Heart left ventricle (tissue), 16 donors: ENCODE results near the gene ASCC1. TPM values are rescaled to one million over a fixed set of nuclear protein-coding genes. Genes with fewer than 3 reads are reported as not detected.
"Not testable (repeated sequence)": the region's sequence is repeated elsewhere in the genome, so short reads cannot be mapped to it uniquely, and the experiment has no call there.

Experiments
- ATAC-seq, 4 donors: fragments of 200-7000 bp; cut with Tn5 transposase; one replicate each; pipeline ENCODE4 v1.9.1; 2020 to 2022; ENCODE audit warnings: moderate library complexity in 4 of 4, mild to moderate bottlenecking in 3 of 4, moderate number of reproducible peaks in 1 of 4
- DNase-seq, 5 donors: peaks; one replicate each; pipeline ENCODE4 v3.0.0-alpha.2; 2020
- H3K27ac ChIP-seq, 12 donors: fragments of 200-600 bp; sonication (generic) in 4 of 12; one replicate each; pipeline versions ENCODE4 v1.5.0 to v1.8.0; 2016 to 2022; ENCODE audit warnings: mild to moderate bottlenecking in 2 of 12
- H3K27me3 ChIP-seq, 9 donors: fragments of 200-600 bp; sonication (generic) in 2 of 9; one replicate each; pipeline versions ENCODE4 v1.5.1 to v1.8.0; 2016 to 2022; ENCODE audit warnings: mild to moderate bottlenecking in 3 of 9
- H3K36me3 ChIP-seq, 9 donors: fragments of 200-600 bp; sonication (generic) in 2 of 9; one replicate each; pipeline versions ENCODE4 v1.5.0 to v1.8.0; 2018 to 2022; ENCODE audit warnings: mild to moderate bottlenecking in 2 of 9
- H3K4me1 ChIP-seq, 12 donors: fragments of 200-600 bp; sonication (generic) in 4 of 12; one replicate each; pipeline versions ENCODE4 v1.5.0 to v1.8.0; 2016 to 2022; ENCODE audit warnings: mild to moderate bottlenecking in 3 of 12
- H3K4me3 ChIP-seq, 12 donors: fragments of 200-600 bp; sonication (generic) in 4 of 12; one replicate each; pipeline versions ENCODE4 v1.5.0 to v1.8.0; 2017 to 2022; ENCODE audit warnings: mild to moderate bottlenecking in 9 of 12, moderate library complexity in 4 of 12
- H3K9me3 ChIP-seq, 12 donors: fragments of 200-600 bp; sonication (generic) in 4 of 12; one replicate each; pipeline versions ENCODE4 v1.5.0 to v1.8.0; 2016 to 2022; ENCODE audit warnings: mild to moderate bottlenecking in 1 of 12
- CTCF ChIP-seq, 12 donors: fragments of 200-600 bp; sonication (generic) in 4 of 12; IDR thresholded peaks; one replicate each; pipeline versions ENCODE4 v1.5.0 to v1.8.0; 2018 to 2022; ENCODE audit warnings: antibody characterized with exemption in 12 of 12, mild to moderate bottlenecking in 5 of 12
- POLR2A ChIP-seq, 2 donors: fragments of 450-650 bp; IDR thresholded peaks; one replicate each; pipeline ENCODE4 v1.6.1; 2017; ENCODE audit warnings: antibody characterized with exemption in 2 of 2, mild to moderate bottlenecking in 2 of 2, moderate library complexity in 2 of 2
- WGBS, 4 donors: extraction: QIAGEN DNeasy Blood & Tissue Kit in 2 of 4; methylation state at CpG; one replicate each; pipeline versions ENCODE4 v1.1.5 to v1.1.7; 2013 to 2018; 5-methylcytosine and 5-hydroxymethylcytosine counted together
- intact Hi-C, 10 donors: fragments of 100-400 bp; cut with DNase I; formaldehyde crosslinking; loops; one replicate each; pipeline versions ENCODE4 v1.11.1 to v1.14.2; 2022
- polyA plus RNA-seq, 2 donors: library from polyadenylated mRNA; stranded (reverse); fragments of 200-250 nt; gene quantifications; one replicate each; pipeline ENCODE4 v1.2.3, GENCODE V29; 2013
- total RNA-seq, 9 donors: library from RNA; depleted of rRNA in 2 of 9; stranded (reverse); fragments of >200 nt in 2 of 9; fragmentation: NEBNext Ultra II Directional in 3 of 9; extraction: Animal tissue kit (Norgen Biotek cat#: 25700) in 3 of 9; gene quantifications; one replicate each; pipeline versions ENCODE4 v1.1.0 to v1.2.4, GENCODE V29; 2016 to 2023
- donor health status: ischemic (EF 13 %, LVEDD 7.1; RV severe dilation, severe dysfunction).
- donor health status: healthy with polysubstance abuse.
- donor health status: DM: no; HTN: yes; CAD: no.
- donor health status: DM: no; HTN: no; CAD: no.
- donor health status: ischemic (EF 25% LVEDD 6.9; RV normal size, moderate dysfunction).
- donor health status: ischemic (EF 25% LVEDD 5.7; RV mildly dilated, moderate dysfunction).
- donor health status: healthy.
- donor health status: DM: yes; HTN: yes; CAD: no.
- donor health status: ischemic (EF 35%, LVEDD 5.7; RV mildly dilated, moderate dysfunction).
- donor health status: nonischemic (EF 11% LVEDD 7.7; RV severe dilation, severe dysfunction).
- donor health status: DM: yes; HTN: yes; CAD: no.
- donor health status: PGD.
- donor health status: ischemic (EF 29% LVEDD 5.4; RV normal size, mild dysfunction).
- donor health status: nonischemic (EF 23%, LVEDD 6.1; RV moderate dilation, normal function).

ASCC1 gene
- total and polyA plus RNA-seq, 11 donors = 12.0 to 49.6 (median 35.3) TPM

- H3K36me3 ChIP-seq = peaks cover 0 to 8% (median 0%) of the 10 kb centered on the region in 9 donors
- intact Hi-C loops = no loop called here
- TF ChIP-seq POLR2A (IDR thresholded peaks at IDR 0.05) (no peak), CTCF (IDR thresholded peaks at IDR 0.05) (no peak)
- H3K27ac ChIP-seq = no peak overlapping the region
- DNase-seq (no peak), ATAC-seq (no peak)
- no peaks in the 10 kb centered on the region for H3K9me3 ChIP-seq
- H3K27me3 ChIP-seq = no peaks in the 10 kb centered on the region
- H3K4me1 ChIP-seq = peaks cover 0 to 11% (median 0%) of the 10 kb centered on the region in 12 donors
- no peak overlapping the region for H3K4me3 ChIP-seq
Observed at GRCh38 chr10:72140174-72140573, 75.9 kb downstream of the ASCC1 start.

DNA sequence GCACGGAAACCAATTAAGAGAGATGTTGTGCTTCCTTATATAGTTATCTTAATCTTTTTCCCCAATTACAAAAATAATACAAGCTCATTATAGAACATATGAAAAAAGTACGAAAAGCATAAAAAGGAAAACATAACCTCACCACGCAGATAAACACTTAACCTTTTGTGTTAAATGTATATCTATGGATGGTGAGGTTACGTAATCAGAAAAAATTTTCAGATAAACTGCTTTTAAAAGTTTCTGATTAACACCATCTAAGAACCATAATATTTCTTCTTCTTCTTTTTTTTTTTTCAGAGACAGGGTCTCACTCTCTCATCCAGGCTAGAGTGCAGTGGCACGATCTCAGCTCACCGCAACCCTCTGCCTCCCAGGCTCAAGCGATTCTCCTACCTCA lies 78.5 kb downstream of the ASCC1 start:
- peaks cover 0 to 8% (median 3%) of the 10 kb centered on the region in 9 donors for H3K36me3 ChIP-seq
- H3K4me1 ChIP-seq = peaks cover 0 to 12% (median 1%) of the 10 kb centered on the region in 12 donors
- H3K4me3 ChIP-seq = no peak overlapping the region
- no peak overlapping the region for H3K27ac ChIP-seq
- TF ChIP-seq CTCF (IDR thresholded peaks at IDR 0.05) (no peak), POLR2A (IDR thresholded peaks at IDR 0.05) (no peak)
- intact Hi-C loops = loop anchor here in 2 of 10 donors (10.0 kb wide), 3 partner anchors 67 to 197 kb away; partner anchors contain the start of genes ANAPC16 (in 1 of the 2) and ASCC1 (in 1 of the 2)
- WGBS, 4 donors = 95 to 98% (median 97%) methylated on average over 7 of the region's 7 CpGs
- no peak for DNase-seq
- ATAC-seq = no peak
- H3K9me3 ChIP-seq = no peaks in the 10 kb centered on the region
- H3K27me3 ChIP-seq = no peaks in the 10 kb centered on the region

DNA sequence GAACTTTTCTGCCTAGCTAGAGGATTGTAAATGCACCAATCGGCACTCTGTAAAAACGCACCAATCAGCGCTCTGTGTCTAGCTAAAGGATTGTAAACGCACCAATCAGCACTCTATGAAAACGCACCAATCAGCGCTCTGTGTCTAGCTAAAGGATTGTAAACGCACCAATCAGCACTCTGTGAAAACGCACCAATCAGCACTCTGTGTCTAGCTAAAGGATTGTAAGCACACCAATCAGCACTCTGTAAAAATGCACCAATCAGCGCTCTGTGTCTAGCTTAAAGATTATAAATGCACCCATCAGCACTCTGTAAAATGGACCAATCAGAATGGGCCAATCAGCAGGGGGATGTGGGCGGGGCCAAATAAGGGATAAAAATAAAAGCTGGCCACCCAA lies 79.9 kb downstream of the ASCC1 start:
- Histone ChIP-seq H3K36me3 (peaks cover 0 to 15% (median 6%) of the 10 kb centered on the region in 9 donors), H3K4me1 (peaks cover 0 to 19% (median 3%) of the 10 kb centered on the region in 12 donors)
- 96 to 99% (median 96%) methylated on average over 10 of the region's 10 CpGs for WGBS, 4 donors
- not testable (repeated sequence) for DNase-seq, H3K27me3 ChIP-seq, ATAC-seq, H3K4me3 ChIP-seq, H3K27ac ChIP-seq, H3K9me3 ChIP-seq
- intact Hi-C loops = loop anchor here in 2 of 10 donors (10.0 kb wide), 3 partner anchors 69 to 199 kb away; partner anchors contain the start of genes ANAPC16 (in 1 of the 2) and ASCC1 (in 1 of the 2)

- H3K4me3 ChIP-seq = no peak overlapping the region
- peaks cover 0 to 15% (median 6%) of the 10 kb centered on the region in 9 donors for H3K36me3 ChIP-seq
- no peaks in the 10 kb centered on the region for H3K9me3 ChIP-seq
- ATAC-seq (no peak), DNase-seq (no peak)
- WGBS, 4 donors = 80 to 85% (median 83%) methylated on average over 10 of the region's 10 CpGs
- TF ChIP-seq POLR2A (IDR thresholded peaks at IDR 0.05) = no peak
- TF ChIP-seq CTCF (IDR thresholded peaks at IDR 0.05) = no peak
- H3K27me3 ChIP-seq = no peaks in the 10 kb centered on the region
- intact Hi-C loops = loop anchor here in 7 of 10 donors (5.0 to 10.0 kb wide), 8 partner anchors 62 to 202 kb away; partner anchors contain the start of genes ANAPC16 (in 4 of the 7) and ASCC1 (in 4 of the 7)
- H3K4me1 ChIP-seq = peaks cover 0 to 19% (median 3%) of the 10 kb centered on the region in 12 donors
- no peak overlapping the region for H3K27ac ChIP-seq
Observed at GRCh38 chr10:72134785-72135767, 81.0 kb downstream of the ASCC1 start.
